Activated CD4-positive, alpha-beta T cell treated with anti-CD3 and anti-CD28 coated beads, Interleukin-2, amount 50 U/mL, for 24 hours (primary cell): ENCODE measurements around the gene RNF31.
A peak's percentile ranks its signal among the peaks of the same experiment; 100 is the strongest.
"Not testable (repeated sequence)": the region's sequence is repeated elsewhere in the genome, so short reads cannot be mapped to it uniquely, and the experiment has no call there.

ENCODE experiments used
- DNase-seq, 2 donors: peaks; one replicate each; pipeline ENCODE4 v3.0.0-alpha.2; 2020; ENCODE audit warnings: low read depth in 1 of 2, low spot score in 1 of 2

RNF31 gene

DNA sequence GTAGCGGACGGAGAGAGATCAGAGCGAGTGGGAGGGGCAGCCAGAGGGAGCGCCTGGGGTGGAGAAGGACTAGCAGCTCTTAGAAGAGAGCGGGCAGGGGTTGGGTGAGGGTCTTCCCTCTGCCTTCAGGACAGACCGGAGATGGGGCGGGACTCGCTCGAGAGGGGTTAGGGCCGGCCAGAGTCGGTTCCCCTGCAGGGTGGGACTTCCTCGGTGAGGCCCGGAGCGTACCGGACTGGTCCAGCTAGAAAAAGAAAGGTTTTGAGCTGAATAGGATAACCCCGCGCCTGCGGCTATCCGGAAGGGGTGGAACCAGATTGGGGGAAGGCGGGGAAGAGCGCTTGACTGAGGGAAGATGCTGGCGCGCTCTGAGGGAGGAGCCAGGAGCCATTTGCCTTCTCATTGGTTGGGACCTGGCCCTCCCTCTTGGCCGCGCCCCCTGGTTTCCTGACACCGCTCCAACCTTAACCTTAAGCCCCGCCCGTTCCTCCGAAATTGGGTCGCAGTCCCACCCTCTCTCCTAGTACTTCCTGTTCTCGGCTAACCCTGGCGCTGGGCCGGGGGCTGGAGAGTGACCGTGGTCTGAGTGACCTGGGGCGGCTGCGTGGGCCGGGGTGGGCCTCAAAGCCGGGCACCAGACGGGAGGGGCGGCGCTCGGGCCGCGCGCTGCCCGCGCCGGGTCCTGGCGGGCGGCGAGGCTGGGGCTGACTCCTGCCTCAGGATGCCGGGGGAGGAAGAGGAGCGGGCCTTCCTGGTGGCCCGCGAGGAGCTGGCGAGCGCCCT is at the start of gene RNF31:
RNF31 (plus strand) TSS at position 521 of the 783 bp plus-strand sequence; CDS start at position 722, 201 bp downstream.
- DNase-seq, result peak; percentile 89 to 98

DNA sequence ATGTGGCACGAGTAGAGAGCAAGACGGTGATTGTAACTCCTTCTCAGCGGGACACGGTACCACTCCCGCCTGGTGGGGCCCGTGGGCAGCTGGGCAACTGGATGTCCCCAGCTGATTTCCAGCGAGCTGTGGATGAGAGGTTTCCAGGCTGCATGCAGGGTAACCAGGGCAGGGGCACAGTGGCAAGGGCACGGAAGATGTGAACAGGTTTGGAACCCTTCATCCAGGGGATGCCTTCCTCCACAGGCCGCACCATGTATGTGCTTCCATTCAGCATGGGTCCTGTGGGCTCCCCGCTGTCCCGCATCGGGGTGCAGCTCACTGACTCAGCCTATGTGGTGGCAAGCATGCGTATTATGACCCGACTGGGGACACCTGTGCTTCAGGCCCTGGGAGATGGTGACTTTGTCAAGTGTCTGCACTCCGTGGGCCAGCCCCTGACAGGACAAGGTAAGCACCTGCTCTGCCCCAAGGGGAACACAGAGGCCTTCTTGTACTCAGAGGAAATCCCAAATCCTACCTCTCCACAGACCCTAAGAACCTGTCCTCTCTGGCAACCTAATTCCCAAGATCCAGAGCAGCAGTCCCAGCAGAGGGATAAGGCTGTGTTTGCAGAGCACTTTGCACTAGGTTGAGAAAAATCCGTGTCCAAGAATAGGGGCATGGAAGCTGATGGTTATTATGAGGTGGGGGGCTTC is 48.9 kb upstream of the RNF31 start:
- DNase-seq, result no peak

DNA sequence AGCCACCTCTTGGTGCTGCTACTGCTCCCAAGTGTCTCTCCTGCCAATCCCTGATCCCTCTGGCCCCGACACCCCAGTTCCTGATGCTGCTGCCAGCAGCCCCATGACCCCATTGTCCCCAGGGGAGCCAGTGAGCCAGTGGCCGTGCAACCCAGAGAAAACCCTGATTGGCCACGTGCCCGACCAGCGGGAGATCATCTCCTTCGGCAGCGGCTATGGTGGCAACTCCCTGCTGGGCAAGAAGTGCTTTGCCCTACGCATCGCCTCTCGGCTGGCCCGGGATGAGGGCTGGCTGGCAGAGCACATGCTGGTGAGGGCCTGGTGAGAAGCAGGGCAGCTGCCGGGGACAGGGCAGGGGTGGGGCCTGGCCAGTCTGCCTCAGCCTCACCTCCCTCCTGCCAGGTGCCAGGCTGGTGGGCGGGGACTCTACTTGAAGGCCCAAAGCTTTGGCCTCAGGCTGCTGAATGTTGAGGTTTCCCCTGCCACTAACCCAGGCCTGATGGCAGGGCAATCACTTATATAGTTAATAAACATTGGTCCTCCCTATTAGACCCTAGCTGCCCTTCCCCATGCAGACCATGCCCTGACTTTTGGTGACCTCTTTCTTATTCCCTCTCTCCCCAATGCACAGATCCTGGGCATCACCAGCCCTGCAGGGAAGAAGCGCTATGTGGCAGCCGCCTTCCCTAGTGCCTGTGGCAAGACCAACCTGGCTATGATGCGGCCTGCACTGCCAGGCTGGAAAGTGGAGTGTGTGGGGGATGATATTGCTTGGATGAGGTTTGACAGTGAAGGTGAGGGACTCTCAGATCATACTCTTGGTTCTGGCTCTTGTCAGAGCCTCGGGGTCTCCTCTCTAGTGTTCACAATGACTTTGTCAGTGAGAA is 48.1 kb upstream of the RNF31 start:
- no peak for DNase-seq

DNA sequence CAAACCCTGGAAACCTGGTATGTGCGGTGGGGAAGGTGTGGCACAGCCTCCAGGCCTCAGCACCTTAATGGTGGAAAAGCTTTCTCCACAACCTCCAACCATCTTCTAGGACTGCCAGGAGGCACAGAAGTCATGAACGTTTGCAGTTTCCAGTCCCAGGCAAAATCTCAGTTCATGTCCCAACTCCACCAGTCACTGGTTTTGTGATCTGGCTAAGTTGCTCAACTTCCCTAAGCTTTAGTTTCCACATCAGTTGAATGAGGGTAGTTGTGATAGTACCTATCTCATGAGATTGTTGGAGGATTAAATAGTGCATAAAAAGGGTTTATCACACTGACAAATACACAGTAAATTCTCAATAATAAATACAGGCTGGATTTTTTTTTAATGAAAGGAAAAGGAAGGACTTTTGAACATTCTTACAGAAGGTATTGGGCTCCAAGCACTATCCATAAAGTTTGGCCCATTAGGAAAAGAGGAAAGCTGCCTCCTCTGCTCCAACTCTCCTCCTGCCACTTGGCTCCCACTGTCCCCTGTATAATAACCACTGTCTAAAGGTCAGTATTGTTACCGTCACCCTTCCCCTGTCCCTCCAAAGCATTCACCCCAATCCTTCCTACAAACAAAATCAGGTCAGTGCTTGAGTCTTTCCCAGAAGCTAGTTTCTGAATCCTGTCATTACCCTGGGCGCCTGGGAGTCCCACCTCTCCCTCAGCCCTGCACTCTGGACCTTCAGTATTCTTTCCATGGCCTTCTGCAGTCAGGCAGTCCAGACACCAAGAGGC is 46.9 kb upstream of the RNF31 start:
- DNase-seq, result no peak

DNA sequence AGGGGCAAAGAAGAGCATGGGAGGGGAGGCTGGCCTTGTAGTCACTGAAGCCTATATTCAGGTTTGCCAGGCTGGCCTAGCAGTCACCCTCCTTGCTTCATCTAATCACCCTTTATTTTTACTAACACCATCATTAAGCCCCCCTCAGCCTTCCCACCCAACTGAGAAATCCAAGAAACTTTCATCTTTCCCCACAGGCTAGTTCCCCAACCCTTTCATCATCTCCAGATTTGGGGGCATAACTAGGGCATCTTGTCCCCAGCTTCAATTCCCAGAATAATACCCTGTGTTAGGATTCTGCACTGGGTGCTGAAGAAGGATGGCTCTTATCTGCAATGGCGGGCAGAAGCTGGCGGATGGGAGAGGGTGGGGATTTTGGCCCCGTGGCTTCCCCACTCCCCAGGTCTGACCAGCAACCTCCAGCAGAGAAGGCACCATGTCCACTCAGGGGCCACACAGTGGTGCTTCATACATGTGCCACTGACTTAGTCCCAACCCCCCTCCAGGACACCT is 46.3 kb upstream of the RNF31 start:
- no peak for DNase-seq

DNA sequence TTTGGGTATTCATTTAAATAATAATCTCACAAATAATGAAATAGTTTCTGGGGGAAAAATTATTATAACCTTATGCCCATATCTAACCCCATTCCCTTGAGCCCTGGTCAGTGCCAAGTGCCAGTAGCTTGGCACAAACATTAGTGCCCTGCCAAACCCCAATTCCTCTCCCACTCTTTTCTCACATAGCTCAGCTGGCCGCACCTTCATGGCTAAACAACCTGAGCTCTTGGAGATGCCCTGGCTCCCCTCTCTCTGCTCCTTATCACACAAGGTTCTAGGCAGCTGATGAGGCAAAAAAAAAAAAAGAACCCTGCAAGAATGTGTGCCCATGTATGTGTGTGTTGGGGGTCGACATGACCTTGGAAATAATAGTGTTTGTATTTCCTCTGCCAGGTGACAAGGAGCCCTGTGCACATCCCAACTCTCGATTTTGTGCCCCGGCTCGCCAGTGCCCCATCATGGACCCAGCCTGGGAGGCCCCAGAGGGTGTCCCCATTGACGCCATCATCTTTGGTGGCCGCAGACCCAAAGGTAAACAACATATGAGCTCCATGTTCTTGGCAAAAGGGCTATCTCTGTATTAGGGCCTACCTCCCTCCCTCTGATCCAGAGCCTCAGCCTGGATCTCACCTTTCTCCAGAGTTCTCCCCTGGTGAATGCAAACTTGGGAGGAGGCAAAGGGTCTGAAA is 44.8 kb upstream of the RNF31 start:
- DNase-seq, result no peak

DNA sequence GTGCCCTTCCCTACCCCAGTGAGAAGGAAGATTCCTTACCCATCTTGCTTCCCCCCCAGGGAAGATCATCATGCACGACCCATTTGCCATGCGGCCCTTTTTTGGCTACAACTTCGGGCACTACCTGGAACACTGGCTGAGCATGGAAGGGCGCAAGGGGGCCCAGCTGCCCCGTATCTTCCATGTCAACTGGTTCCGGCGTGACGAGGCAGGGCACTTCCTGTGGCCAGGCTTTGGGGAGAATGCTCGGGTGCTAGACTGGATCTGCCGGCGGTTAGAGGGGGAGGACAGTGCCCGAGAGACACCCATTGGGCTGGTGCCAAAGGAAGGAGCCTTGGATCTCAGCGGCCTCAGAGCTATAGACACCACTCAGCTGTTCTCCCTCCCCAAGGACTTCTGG is 43.8 kb upstream of the RNF31 start:
- DNase-seq, result no peak

DNA sequence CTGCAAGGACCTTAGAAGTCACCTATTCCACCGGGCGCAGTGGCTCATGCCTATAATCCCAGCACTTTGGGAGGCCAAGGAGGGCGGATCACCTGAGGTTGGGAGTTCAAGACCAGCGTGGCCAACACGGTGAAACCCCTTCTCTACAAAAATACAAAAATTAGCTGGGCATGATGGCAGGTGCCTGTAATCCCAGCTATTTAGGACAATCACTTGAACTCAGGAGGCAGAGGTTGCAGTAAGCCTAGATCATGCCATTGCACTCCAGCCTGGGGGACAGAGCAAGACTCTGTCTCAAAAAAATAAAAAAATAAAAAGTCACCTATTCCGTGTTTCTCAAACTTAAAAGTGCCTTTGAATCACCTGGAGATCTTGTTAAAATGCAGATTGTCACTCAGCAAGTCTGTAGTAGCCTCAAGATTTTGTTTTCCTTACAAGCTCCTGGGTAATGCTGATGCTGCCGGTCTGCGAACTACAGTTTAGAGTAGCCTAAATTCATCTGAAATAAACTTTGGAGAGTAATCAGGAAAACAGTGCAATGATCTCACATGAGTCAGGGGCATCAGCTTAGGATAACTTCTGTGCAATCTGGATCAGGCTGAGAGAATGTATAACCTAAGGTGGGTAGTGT is 41.6 kb upstream of the RNF31 start:
- DNase-seq, result not testable (repeated sequence)

DNA sequence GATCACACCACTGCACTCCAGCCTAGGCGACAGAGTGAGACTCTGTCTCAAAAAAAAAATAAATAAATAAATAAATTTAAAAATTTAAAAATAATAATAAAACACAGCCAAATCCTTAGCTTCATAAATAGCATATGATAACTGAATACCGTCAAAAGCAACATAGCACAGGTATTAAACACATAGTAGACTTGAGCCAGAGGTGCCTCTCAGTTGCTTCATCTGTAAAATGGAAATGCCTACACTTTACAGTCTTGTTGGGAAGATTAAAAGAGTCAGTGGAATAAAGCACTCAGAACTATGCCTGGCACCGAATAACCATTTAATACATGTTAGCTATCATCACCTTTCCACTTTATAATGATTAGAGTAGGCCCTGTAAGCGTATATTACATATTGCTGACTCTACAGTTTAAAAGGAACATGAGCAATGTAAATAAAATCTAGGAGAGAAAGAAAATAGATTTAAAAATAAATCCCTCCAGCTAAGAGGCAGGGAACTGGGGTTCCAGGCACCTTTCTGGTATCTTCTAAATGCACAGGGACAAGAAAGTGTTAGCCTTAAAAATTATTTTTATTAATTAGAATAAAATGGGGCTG is 40.5 kb upstream of the RNF31 start:
- no peak for DNase-seq

DNA sequence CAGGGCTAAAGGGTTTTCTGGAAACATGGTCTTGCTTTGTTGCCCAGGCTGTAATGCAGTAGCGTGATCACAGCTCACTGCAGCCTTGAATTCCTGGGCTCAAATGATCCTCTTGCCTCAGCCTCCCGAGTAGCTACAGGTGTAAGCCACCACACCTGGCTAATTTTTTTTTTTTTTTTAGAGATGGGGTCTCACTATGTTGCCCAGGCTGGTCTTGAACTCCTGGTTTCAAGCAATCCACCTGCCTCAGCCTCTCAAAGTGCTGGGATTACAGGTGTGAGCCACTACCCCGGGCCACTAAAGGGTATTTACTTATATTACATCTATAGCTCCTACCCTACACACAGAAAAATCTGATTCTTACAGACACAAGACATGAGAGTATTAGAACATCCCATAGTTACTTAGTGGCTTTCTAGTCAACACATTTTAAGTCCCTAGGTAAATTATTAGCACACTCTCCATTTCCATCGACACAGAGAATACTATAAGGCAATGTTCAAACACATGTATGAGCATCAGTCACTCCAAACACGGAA is 38.9 kb upstream of the RNF31 start:
- no peak for DNase-seq

DNA sequence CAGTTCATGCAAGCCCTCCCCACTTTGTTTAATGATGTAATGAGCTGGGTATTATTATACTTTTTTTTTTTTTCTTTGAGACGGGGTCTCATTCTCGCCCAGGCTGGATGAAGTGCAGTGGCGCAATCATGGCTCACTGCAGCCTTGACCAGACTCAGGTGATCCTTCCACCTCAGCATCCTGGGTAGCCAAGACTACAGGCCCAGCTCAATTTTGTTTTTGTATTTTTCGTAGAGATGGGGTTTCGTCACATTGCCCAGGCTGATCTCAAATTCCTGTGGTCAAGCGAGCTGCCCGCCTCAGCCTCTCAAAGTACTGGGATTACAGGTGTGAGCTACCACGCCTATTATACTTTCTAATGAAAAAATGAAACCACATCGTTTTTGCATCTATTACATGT is 37.2 kb upstream of the RNF31 start:
- no peak for DNase-seq

DNA sequence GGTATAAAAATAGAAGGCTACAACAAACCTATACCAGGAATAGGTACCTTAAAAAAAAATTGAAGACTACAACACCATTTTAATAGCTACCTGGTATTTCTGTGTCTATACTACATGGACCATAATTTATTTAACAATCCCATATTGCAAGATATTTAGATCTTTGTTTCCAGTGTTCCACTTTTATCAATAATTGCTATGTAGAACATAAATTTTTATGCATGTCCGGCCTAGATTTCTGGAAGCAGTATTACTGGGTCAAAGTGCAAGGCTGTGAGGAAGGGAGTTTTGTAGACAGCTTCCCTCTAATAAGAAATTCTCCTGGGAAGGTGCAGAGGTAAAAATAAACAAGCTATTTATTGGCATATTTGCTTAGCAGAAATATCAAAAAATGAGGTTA is 36.8 kb upstream of the RNF31 start:
- DNase-seq, result no peak

DNA sequence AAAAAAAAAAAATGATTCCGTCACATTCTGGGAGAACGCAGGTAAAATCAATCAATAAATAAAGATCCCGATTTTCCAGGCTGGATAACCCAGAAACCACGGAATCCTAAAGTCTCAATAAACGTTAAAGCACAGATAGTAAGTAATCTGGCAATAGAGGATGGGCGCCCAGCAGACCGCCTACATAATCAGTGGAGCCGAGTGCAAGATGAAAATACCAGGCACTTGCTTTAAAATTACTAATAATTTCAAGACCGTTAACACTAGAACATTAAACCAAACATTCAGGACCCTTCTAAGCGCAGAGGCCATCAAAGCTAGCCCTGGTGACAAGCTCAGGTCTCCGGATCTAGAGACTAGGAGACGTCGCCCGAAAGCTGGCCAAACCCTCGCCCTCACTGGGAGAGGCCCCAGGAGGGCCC is 33.9 kb upstream of the RNF31 start:
- no peak for DNase-seq

DNA sequence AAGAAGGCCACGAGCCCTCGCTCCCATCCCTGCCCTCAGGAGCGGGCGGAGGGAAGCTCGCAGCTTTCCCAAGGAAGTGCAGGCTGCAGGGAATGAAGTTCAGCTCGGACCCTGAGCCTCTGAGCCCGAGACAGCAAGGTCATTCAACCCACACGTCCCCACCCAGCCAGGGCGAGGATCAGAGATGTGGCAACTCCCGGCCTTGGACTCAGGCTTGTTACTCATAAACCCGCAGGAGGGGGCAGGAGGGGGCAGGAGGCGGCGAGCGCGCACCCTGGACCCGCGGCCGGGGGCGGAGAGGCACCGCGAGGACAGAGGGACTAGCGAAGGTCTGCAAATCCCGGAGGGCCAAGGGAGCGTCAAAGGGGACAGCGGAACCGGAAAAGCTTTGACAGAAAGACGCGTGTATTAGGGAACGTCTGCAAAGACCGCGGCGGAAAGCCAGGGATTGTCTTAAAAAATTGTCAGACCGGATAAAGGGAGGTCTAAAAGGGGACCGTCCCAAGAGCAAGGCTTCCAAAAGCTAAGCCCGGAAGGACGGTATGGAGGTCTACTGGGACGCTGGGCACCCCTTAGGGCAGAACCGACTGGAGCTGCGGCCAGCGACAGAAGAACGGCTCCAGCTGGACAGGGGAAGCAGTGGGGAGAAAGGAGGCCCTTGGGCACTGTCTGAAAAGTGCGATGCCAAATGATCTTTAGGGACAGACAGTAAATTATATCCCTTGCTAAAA is 33.3 kb upstream of the RNF31 start:
- DNase-seq, result peak; percentile 61 to 80

DNA sequence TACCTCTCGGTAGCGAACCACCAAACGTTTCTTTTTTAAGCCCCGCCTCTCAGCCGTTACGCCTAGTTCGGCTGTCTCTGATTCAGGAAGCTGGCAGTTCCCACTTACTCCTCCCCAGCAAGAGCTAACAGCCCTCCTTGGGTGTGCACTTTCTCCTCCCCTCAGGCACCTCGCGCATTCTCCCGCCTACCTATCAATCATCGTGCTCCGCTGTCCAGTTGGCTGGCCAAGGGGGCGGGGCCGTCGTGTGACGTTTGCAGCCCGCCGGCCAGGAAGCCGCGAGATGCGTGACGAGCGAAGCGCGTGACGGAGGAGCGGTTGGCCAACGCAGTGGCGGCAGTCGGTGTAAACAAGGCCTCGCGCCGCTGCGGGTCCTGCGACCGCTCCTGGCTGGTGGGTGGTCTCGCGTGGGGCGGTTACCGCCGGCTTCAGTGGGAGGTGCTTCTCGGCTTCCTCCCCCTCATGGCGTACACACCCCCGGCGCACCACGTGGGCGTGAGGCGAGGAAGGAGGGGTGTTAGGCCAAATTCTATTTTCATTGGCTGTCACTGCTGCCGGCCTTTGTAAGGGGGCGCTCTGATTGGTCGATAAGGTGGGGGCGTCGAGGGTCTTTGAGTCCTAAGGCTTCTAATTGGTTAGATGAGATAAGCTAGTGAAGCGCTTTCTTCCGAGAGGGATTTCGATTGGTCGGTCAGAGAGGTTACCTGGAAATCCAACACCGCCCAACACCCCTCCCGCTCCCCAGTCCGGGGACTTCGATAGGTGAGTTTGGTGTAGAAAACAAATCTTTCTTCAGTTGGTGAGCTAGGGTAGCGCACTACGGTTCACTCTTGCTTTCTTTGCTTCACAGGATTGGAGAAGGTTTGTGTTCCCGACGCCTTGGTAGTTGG is 32.5 kb upstream of the RNF31 start, which contains the start of the genes DCAF11 and NRL:
DCAF11 (plus strand) TSS at position 246 of the 890 bp plus-strand sequence. CDS start 818 bp downstream, outside the sequence.
NRL (minus strand) TSS at position 418 of the 890 bp plus-strand sequence. CDS start 32,101 bp downstream, outside the sequence.
- DNase-seq, result peak; percentile 98

DNA sequence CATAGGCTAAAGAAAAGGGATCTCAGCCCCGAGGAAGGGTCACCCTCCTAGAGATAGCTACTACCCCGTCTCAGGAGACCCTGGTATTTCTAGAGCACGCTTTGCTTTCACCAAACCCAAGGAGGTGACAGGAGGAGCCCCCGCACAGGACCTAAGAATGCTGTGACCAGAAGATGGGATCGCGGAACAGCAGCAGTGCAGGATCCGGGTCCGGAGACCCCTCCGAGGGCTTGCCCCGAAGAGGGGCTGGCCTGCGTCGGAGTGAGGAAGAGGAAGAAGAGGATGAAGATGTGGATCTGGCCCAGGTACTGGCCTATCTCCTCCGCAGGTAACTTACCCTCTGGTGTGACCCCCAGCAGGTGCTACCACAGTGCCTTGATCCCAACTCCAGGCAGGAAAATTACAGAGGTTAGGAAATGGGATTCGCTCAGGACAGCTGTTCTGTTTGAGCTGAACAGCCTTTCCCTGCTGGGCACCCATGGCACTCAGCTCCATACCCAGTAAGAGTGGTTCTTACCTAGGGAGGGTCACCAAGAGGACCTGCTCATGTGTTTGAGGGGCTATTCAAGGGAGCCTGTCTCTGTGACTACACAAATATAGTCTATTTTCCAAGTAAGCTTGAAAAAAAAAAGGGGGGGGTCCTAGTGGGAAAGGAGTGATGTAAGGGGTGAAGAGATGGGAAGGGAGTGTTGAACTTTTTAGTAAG is 31.7 kb upstream of the RNF31 start:
- no peak for DNase-seq
